ENCODE data around the gene BMPR1A.

- TF ChIP-seq CTCF (IDR thresholded peaks at IDR 0.05) (no peak), POLR2A (IDR thresholded peaks at IDR 0.05) (no peak)
These were observed 9.1 kb downstream of the BMPR1A start for GRCh38 chr10:86765548-86765947.

Measured in right lobe of liver (tissue), 4 donors.